Duodenal mucosa (tissue), 2 donors: ENCODE measurements around the gene CFAP61.

ENCODE experiments used
- H3K27ac ChIP-seq: one replicate; pipeline ENCODE4 v1.7.0; 2013; ENCODE audit warnings: low read depth, low read length
- H3K27me3 ChIP-seq, 2 donors: one replicate each; pipeline ENCODE4 v1.7.0; 2013; ENCODE audit warnings: low read length in 2 of 2, control low read depth in 1 of 2; ENCODE audit not compliant: insufficient read depth in 2 of 2, control insufficient read depth in 1 of 2
- H3K36me3 ChIP-seq, 2 donors: one replicate each; pipeline ENCODE4 v1.7.0; 2013; ENCODE audit warnings: low read length in 2 of 2, control low read depth in 1 of 2; ENCODE audit not compliant: insufficient read depth in 2 of 2, control insufficient read depth in 1 of 2
- H3K4me1 ChIP-seq, 2 donors: one replicate each; pipeline ENCODE4 v1.7.0; 2013; ENCODE audit warnings: low read length in 2 of 2, control low read depth in 1 of 2; ENCODE audit not compliant: insufficient read depth in 2 of 2, control insufficient read depth in 1 of 2
- H3K4me3 ChIP-seq, 2 donors: one replicate each; pipeline ENCODE4 v1.7.0; 2013; ENCODE audit warnings: low read length in 2 of 2, low read depth in 1 of 2
- H3K9ac ChIP-seq, 2 donors: one replicate each; pipeline ENCODE4 v1.7.0; 2013; ENCODE audit warnings: low read length in 2 of 2, low read depth in 1 of 2
- H3K9me3 ChIP-seq, 2 donors: one replicate each; pipeline ENCODE4 v1.7.0; 2013; ENCODE audit warnings: low read length in 2 of 2, control low read depth in 1 of 2; ENCODE audit not compliant: control insufficient read depth in 1 of 2

The CFAP61 gene

GRCh38 chr20:20188647-20189046 is 136.3 kb downstream of the CFAP61 start:
- Histone ChIP-seq H3K27ac (no peak overlapping the region), H3K36me3 (no peaks in the 10 kb centered on the region), H3K27me3 (no peaks in the 10 kb centered on the region), H3K4me3 (no peak overlapping the region), H3K9ac (no peak overlapping the region), H3K4me1 (no peaks in the 10 kb centered on the region), H3K9me3 (no peaks in the 10 kb centered on the region)

- no peaks in the 10 kb centered on the region for H3K27me3 ChIP-seq
- H3K9me3 ChIP-seq, result no peaks in the 10 kb centered on the region
- H3K4me1 ChIP-seq, result no peaks in the 10 kb centered on the region
- no peak overlapping the region for H3K9ac ChIP-seq
- H3K36me3 ChIP-seq, result no peaks in the 10 kb centered on the region
- no peak overlapping the region for H3K27ac ChIP-seq
- H3K4me3 ChIP-seq, result no peak overlapping the region
These were observed 140.0 kb downstream of the CFAP61 start for GRCh38 chr20:20192366-20192765.

GRCh38 chr20:20195021-20195705 is 142.8 kb downstream of the CFAP61 start:
- H3K9me3 ChIP-seq, result no peaks in the 10 kb centered on the region
- H3K4me1 ChIP-seq, result no peaks in the 10 kb centered on the region
- H3K9ac ChIP-seq, result no peak overlapping the region
- no peak overlapping the region for H3K4me3 ChIP-seq
- H3K27me3 ChIP-seq, result no peaks in the 10 kb centered on the region
- no peak overlapping the region for H3K27ac ChIP-seq
- H3K36me3 ChIP-seq, result no peaks in the 10 kb centered on the region

GRCh38 chr20:20196610-20197009 is 144.3 kb downstream of the CFAP61 start:
- Histone ChIP-seq H3K36me3 (no peaks in the 10 kb centered on the region), H3K27ac (no peak overlapping the region), H3K4me3 (no peak overlapping the region), H3K9me3 (no peaks in the 10 kb centered on the region), H3K27me3 (no peaks in the 10 kb centered on the region), H3K9ac (no peak overlapping the region), H3K4me1 (no peaks in the 10 kb centered on the region)

GRCh38 chr20:20198011-20198410 is 145.7 kb downstream of the CFAP61 start:
- no peak overlapping the region for H3K4me3 ChIP-seq
- H3K27ac ChIP-seq, result no peak overlapping the region
- H3K9me3 ChIP-seq, result no peaks in the 10 kb centered on the region
- no peak overlapping the region for H3K9ac ChIP-seq
- no peaks in the 10 kb centered on the region for H3K27me3 ChIP-seq
- H3K36me3 ChIP-seq, result no peaks in the 10 kb centered on the region
- no peaks in the 10 kb centered on the region for H3K4me1 ChIP-seq

GRCh38 chr20:20199361-20200160 is 147.2 kb downstream of the CFAP61 start:
- Histone ChIP-seq H3K4me3 (no peak overlapping the region), H3K27me3 (no peaks in the 10 kb centered on the region), H3K27ac (no peak overlapping the region), H3K36me3 (no peaks in the 10 kb centered on the region), H3K9ac (no peak overlapping the region), H3K9me3 (no peaks in the 10 kb centered on the region), H3K4me1 (no peaks in the 10 kb centered on the region)

- Histone ChIP-seq H3K27ac (no peak overlapping the region), H3K27me3 (peaks cover 0 to 6% of the 10 kb centered on the region in 2 donors), H3K9ac (no peak overlapping the region), H3K36me3 (no peaks in the 10 kb centered on the region), H3K9me3 (no peaks in the 10 kb centered on the region), H3K4me1 (no peaks in the 10 kb centered on the region), H3K4me3 (no peak overlapping the region)
These were observed 148.8 kb downstream of the CFAP61 start for GRCh38 chr20:20201124-20201523.

GRCh38 chr20:20201639-20202038 is 149.3 kb downstream of the CFAP61 start:
- H3K27ac ChIP-seq, result no peak overlapping the region
- no peaks in the 10 kb centered on the region for H3K4me1 ChIP-seq
- H3K9ac ChIP-seq, result no peak overlapping the region
- H3K27me3 ChIP-seq, result peaks cover 0 to 6% of the 10 kb centered on the region in 2 donors
- H3K4me3 ChIP-seq, result no peak overlapping the region
- H3K9me3 ChIP-seq, result no peaks in the 10 kb centered on the region
- H3K36me3 ChIP-seq, result no peaks in the 10 kb centered on the region

- Histone ChIP-seq H3K9ac (no peak overlapping the region), H3K27me3 (peaks cover 0 to 6% of the 10 kb centered on the region in 2 donors), H3K4me3 (no peak overlapping the region), H3K36me3 (no peaks in the 10 kb centered on the region), H3K27ac (no peak overlapping the region), H3K9me3 (no peaks in the 10 kb centered on the region), H3K4me1 (no peaks in the 10 kb centered on the region)
These were observed 150.4 kb downstream of the CFAP61 start for GRCh38 chr20:20202768-20203167.

- Histone ChIP-seq H3K36me3 (no peaks in the 10 kb centered on the region), H3K27me3 (peaks cover 0 to 6% of the 10 kb centered on the region in 2 donors), H3K27ac (no peak overlapping the region), H3K4me1 (no peaks in the 10 kb centered on the region), H3K9ac (no peak overlapping the region), H3K9me3 (no peaks in the 10 kb centered on the region), H3K4me3 (no peak overlapping the region)
These were observed 151.5 kb downstream of the CFAP61 start for GRCh38 chr20:20203784-20204183.
